Measurements from ENCODE around the gene PKP4.

GRCh38 chr2:158722266-158723105, 265.7 kb downstream of the PKP4 start:
- TF ChIP-seq POLR2A (IDR thresholded peaks at IDR 0.05) (no peak), CTCF (IDR thresholded peaks at IDR 0.05) (no peak)

Data from ovary (tissue), 3 donors.